SK-N-SH (cell line): ENCODE data around the gene SOWAHA. TPM values are rescaled to one million over a fixed set of nuclear protein-coding genes. Genes with fewer than 3 reads are reported as not detected.

Experiments
- CTCF ChIA-PET: fragments of 300-600, 350-600 bp; formaldehyde crosslinking; extraction: SDS; loops from one replicate; lab custom pipeline; 2021; lab: Yijun Ruan, JAX
- POLR2A ChIA-PET: fragments of 350-600 bp; sonication (Branson Sonifier 250); formaldehyde crosslinking; extraction: SDS; loops from one replicate; lab custom pipeline; 2020; ENCODE audit warnings: antibody characterized with exemption, inconsistent platforms; lab: Yijun Ruan, JAX
- DNase-seq: peaks from one replicate; pipeline ENCODE4 v3.0.0; 2012
- H2AFZ ChIP-seq: fragments of 200-600 bp; sonication (generic); 2 replicates; pipeline ENCODE4 v1.8.1; 2016; ENCODE audit warnings: antibody characterized with exemption, mild to moderate bottlenecking, low read depth
- H3F3A ChIP-seq: fragments of 200-600 bp; sonication (generic); replicated peaks from 2 replicates; pipeline ENCODE3; 2016; ENCODE audit warnings: antibody characterized with exemption, mild to moderate bottlenecking; ENCODE audit not compliant: insufficient read depth
- H3K27ac ChIP-seq, 2 experiments: fragments of 200-500 bp in 1 of 2; fragments of 200-600 bp in 1 of 2; sonication (Bioruptor generic) in 1 of 2; sonication (generic), shearing (Covaris generic) in 1 of 2; 2 replicates each; pipeline versions ENCODE4 v1.5.1 to v1.6.1; 2014 to 2016; ENCODE audit warnings: low read depth in 2 of 2, inconsistent platforms in 1 of 2, low read length in 1 of 2, mild to moderate bottlenecking in 1 of 2, mixed read lengths in 1 of 2
- H3K27me3 ChIP-seq: fragments of 200-600 bp; sonication (generic), shearing (Covaris generic); 2 replicates; pipeline ENCODE4 v1.6.1; 2016; ENCODE audit warnings: mixed run types; ENCODE audit not compliant: insufficient read depth
- H3K36me3 ChIP-seq, 2 experiments: fragments of 200-500 bp in 1 of 2; fragments of 200-600 bp in 1 of 2; sonication (Bioruptor generic) in 1 of 2; sonication (generic) in 1 of 2; replicated peaks in 1 of 2; 2 replicates each; pipeline versions ENCODE3 to v1.5.1; 2014 to 2016; ENCODE audit warnings: low read length in 1 of 2, mild to moderate bottlenecking in 1 of 2; ENCODE audit not compliant: insufficient read depth in 2 of 2, control insufficient read depth in 1 of 2
- H3K4me1 ChIP-seq, 2 experiments: fragments of 200-500 bp in 1 of 2; fragments of 200-600 bp in 1 of 2; sonication (Bioruptor generic) in 1 of 2; sonication (generic), shearing (Covaris generic) in 1 of 2; 2 replicates each; pipeline versions ENCODE4 v1.5.1 to v1.6.1; 2014 to 2016; ENCODE audit warnings: low read depth in 1 of 2, low read length in 1 of 2, mixed run types in 1 of 2; ENCODE audit not compliant: insufficient read depth in 2 of 2, control insufficient read depth in 1 of 2
- H3K4me2 ChIP-seq: fragments of 200-600 bp; sonication (generic), shearing (Covaris generic); 2 replicates; pipeline ENCODE4 v1.6.1; 2017; ENCODE audit warnings: mixed run types
- H3K4me3 ChIP-seq, 2 experiments: fragments of 200-500 bp in 1 of 2; fragments of 200-600 bp in 1 of 2; sonication (Bioruptor generic) in 1 of 2; sonication (generic), shearing (Covaris generic) in 1 of 2; 2 replicates each; pipeline versions ENCODE4 v1.5.1 to v1.8.1; 2014 to 2016; ENCODE audit warnings: low read depth in 2 of 2, inconsistent platforms in 1 of 2, low read length in 1 of 2, mild to moderate bottlenecking in 1 of 2, mixed read lengths in 1 of 2, moderate library complexity in 1 of 2
- H3K79me2 ChIP-seq: fragments of 200-600 bp; sonication (generic); 2 replicates; pipeline ENCODE4 v1.8.1; 2017; ENCODE audit warnings: mild to moderate bottlenecking; ENCODE audit not compliant: insufficient read depth
- H3K9ac ChIP-seq: fragments of 200-600 bp; sonication (generic); 2 replicates; pipeline ENCODE4 v1.6.1; 2017; ENCODE audit warnings: mixed run types
- H3K9me2 ChIP-seq: fragments of 200-600 bp; sonication (generic); 2 replicates; pipeline ENCODE4 v1.6.1; 2017; ENCODE audit warnings: mixed run types
- H3K9me3 ChIP-seq: fragments of 200-600 bp; sonication (generic); 2 replicates; pipeline ENCODE4 v1.6.1; 2017; ENCODE audit warnings: mixed run types, mild to moderate bottlenecking, moderate library complexity
- H4K20me1 ChIP-seq: fragments of 200-600 bp; sonication (generic); 2 replicates; pipeline ENCODE4 v1.6.1; 2017; ENCODE audit warnings: mild to moderate bottlenecking, mixed run types; ENCODE audit not compliant: insufficient read depth
- ELF1 ChIP-seq: IDR thresholded peaks from 2 replicates; pipeline ENCODE4 v1.4.0; 2012
- EP300 ChIP-seq, 2 experiments: IDR thresholded peaks; 2 replicates each; pipeline versions ENCODE4 v1.4.0 to v1.6.1; 2012; ENCODE audit warnings: borderline replicate concordance in 1 of 2, low read depth in 1 of 2, low read length in 1 of 2
- EZH2phosphoT487 ChIP-seq: fragments of 200-600 bp; sonication (generic); IDR thresholded peaks from 2 replicates; pipeline ENCODE4 v1.6.1; 2017; ENCODE audit warnings: low read depth, mixed run types, mild to moderate bottlenecking, antibody characterized with exemption, moderate library complexity, borderline replicate concordance
- FOSL2 ChIP-seq: IDR thresholded peaks from 2 replicates; pipeline ENCODE4 v1.4.0; 2012; ENCODE audit warnings: low read depth, mild to moderate bottlenecking, moderate library complexity, borderline replicate concordance
- GABPA ChIP-seq: IDR thresholded peaks from 2 replicates; pipeline ENCODE4 v1.4.0; 2012; ENCODE audit warnings: low read depth, mild to moderate bottlenecking
- GATA2 ChIP-seq: sonication (generic); formaldehyde crosslinking; IDR thresholded peaks from 2 replicates; pipeline ENCODE4 v1.5.0; 2020; ENCODE audit warnings: mild to moderate bottlenecking, missing genetic modification reagents
- JUND ChIP-seq: IDR thresholded peaks from 2 replicates; pipeline ENCODE4 v1.4.0; 2012
- NFIC ChIP-seq: IDR thresholded peaks from 2 replicates; pipeline ENCODE4 v1.4.0; 2012; ENCODE audit warnings: borderline replicate concordance
- POLR2AphosphoS5 ChIP-seq: IDR thresholded peaks from 2 replicates; pipeline ENCODE4 v1.6.1; 2012; ENCODE audit warnings: low read depth, low read length
- RCOR1 ChIP-seq: fragments of 150-350 bp; IDR thresholded peaks from 2 replicates; pipeline ENCODE4 v1.6.1; 2017; ENCODE audit warnings: antibody characterized with exemption, low read length
- TAF1 ChIP-seq: IDR thresholded peaks from 2 replicates; pipeline ENCODE4 v1.6.1; 2012; ENCODE audit warnings: low read depth, mild to moderate bottlenecking, low read length, moderate library complexity, borderline replicate concordance
- TCF12 ChIP-seq: IDR thresholded peaks from 2 replicates; pipeline ENCODE4 v1.4.0; 2012
- TEAD4 ChIP-seq: IDR thresholded peaks from 2 replicates; pipeline ENCODE4 v1.4.0; 2012; ENCODE audit warnings: mild to moderate bottlenecking, borderline replicate concordance; ENCODE audit not compliant: insufficient read depth
- YY1 ChIP-seq: IDR thresholded peaks from 2 replicates; pipeline ENCODE4 v1.4.0; 2012; ENCODE audit warnings: low read depth, mild to moderate bottlenecking
- WGBS: methylation state at CpG from one replicate; pipeline ENCODE4 v1.1.6; 2017; ENCODE audit warnings: low lambda C conversion rate; 5-methylcytosine and 5-hydroxymethylcytosine counted together
- polyA plus RNA-seq, 3 experiments: library from polyadenylated mRNA; depleted of rRNA; stranded (reverse); fragments of >200 nt; gene quantifications; 2 replicates each; pipeline ENCODE4 v1.2.3, GENCODE V29; 2012
- TF ChIP-seq, protein P1 (sequence below): IDR thresholded peaks from 2 replicates; pipeline ENCODE4; 2012
- TF ChIP-seq, protein P2 (sequence below): fragments of 200-600 bp; sonication (generic); IDR thresholded peaks from 2 replicates; pipeline ENCODE4 v1.6.1; 2017; ENCODE audit warnings: antibody characterized with exemption, mild to moderate bottlenecking, moderate library complexity
- TF ChIP-seq, protein P3 (sequence below): IDR thresholded peaks from 2 replicates; pipeline ENCODE4 v1.4.0; 2012; ENCODE audit warnings: low read depth
- TF ChIP-seq, protein P4 (sequence below): fragments of 150-350 bp; IDR thresholded peaks from 2 replicates; pipeline ENCODE4 v1.6.1; 2017; ENCODE audit warnings: antibody characterized with exemption, low read length, low read depth, borderline replicate concordance
- TF ChIP-seq, protein P5 (sequence below): IDR thresholded peaks from 2 replicates; pipeline ENCODE4 v1.4.0; 2012; ENCODE audit warnings: low read depth, borderline replicate concordance

SOWAHA gene
- polyA plus RNA-seq, 1 of the 3 experiments (the other 2 are of a cell fraction), result 0.30 TPM

DNA sequence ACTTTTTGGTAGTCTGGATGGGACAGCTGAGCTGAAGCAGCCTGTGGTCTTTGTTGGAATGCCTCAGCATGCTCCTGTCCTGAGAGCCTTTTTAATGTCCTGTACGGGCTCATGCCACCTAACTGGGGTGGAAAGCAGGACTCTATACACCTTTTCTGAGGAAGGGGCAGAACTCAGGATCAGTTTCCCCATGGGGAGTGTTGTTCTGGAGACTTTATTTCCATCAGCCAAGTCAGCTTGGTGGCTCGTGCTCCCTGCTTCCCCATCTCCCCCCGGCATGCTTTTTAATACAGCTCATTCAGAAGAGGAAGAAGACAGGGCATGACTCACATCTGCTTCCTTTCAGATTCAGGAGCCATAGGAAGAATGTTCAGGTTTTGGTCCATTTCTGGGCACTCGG is 31.0 kb upstream of the SOWAHA start:
- peak overlapping the region in 1 of 2 experiments; percentile 57; a peak in 2 of 4 replicates for H3K27ac ChIP-seq
- CTCF ChIA-PET, result interaction anchor here (1.3 kb wide), 1 partner anchor 38 kb away, joined by 4 read pairs; no protein-coding TSS in a partner anchor

More for the DNA sequence above, 31.0 kb upstream of the SOWAHA start:
- H3K4me1 ChIP-seq, result peaks cover 5 to 18% of the 10 kb centered on the region in 2 experiments; a peak in 2 of 4 replicates
- H3K79me2 ChIP-seq, result no peaks in the 10 kb centered on the region; the same call in 1 of the 2 replicates
- TF ChIP-seq FOSL2 (peak; percentile 91), YY1 (peak; percentile 24; the same call in 1 of the 2 replicates), POLR2AphosphoS5 (peak; percentile 56; the same call in 1 of the 2 replicates), RCOR1 (no peak), GABPA (peak; percentile 63), EZH2phosphoT487 (no peak), JUND (peak; percentile 78), NFIC (no peak), GATA2 (no peak), ELF1 (peak; percentile 18; the same call in 1 of the 2 replicates), EP300 (IDR thresholded peaks at IDR 0.05; ENCODE audit: borderline replicate concordance in 1 of 2, low read depth in 1 of 2, low read length in 1 of 2) (peak in 1 of 2 experiments; percentile 53; a peak in 1 of 4 replicates), TCF12 (peak; percentile 54; the same call in 1 of the 2 replicates), TEAD4 (peak; percentile 46; the same call in 1 of the 2 replicates), TAF1 (peak; percentile 28; the same call in 1 of the 2 replicates)
- TF ChIP-seq, protein P1, sequence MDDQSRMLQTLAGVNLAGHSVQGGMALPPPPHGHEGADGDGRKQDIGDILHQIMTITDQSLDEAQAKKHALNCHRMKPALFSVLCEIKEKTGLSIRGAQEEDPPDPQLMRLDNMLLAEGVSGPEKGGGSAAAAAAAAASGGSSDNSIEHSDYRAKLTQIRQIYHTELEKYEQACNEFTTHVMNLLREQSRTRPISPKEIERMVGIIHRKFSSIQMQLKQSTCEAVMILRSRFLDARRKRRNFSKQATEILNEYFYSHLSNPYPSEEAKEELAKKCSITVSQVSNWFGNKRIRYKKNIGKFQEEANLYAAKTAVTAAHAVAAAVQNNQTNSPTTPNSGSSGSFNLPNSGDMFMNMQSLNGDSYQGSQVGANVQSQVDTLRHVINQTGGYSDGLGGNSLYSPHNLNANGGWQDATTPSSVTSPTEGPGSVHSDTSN, result 0 out of 2 replicates have a peak, but pooled peaks have one; percentile 19
- TF ChIP-seq, protein P2, sequence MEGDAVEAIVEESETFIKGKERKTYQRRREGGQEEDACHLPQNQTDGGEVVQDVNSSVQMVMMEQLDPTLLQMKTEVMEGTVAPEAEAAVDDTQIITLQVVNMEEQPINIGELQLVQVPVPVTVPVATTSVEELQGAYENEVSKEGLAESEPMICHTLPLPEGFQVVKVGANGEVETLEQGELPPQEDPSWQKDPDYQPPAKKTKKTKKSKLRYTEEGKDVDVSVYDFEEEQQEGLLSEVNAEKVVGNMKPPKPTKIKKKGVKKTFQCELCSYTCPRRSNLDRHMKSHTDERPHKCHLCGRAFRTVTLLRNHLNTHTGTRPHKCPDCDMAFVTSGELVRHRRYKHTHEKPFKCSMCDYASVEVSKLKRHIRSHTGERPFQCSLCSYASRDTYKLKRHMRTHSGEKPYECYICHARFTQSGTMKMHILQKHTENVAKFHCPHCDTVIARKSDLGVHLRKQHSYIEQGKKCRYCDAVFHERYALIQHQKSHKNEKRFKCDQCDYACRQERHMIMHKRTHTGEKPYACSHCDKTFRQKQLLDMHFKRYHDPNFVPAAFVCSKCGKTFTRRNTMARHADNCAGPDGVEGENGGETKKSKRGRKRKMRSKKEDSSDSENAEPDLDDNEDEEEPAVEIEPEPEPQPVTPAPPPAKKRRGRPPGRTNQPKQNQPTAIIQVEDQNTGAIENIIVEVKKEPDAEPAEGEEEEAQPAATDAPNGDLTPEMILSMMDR, result no peak
- TF ChIP-seq, protein P3, sequence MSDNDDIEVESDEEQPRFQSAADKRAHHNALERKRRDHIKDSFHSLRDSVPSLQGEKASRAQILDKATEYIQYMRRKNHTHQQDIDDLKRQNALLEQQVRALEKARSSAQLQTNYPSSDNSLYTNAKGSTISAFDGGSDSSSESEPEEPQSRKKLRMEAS, result peak; percentile 88
- TF ChIP-seq, protein P4, sequence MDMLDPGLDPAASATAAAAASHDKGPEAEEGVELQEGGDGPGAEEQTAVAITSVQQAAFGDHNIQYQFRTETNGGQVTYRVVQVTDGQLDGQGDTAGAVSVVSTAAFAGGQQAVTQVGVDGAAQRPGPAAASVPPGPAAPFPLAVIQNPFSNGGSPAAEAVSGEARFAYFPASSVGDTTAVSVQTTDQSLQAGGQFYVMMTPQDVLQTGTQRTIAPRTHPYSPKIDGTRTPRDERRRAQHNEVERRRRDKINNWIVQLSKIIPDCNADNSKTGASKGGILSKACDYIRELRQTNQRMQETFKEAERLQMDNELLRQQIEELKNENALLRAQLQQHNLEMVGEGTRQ, result no peak
- TF ChIP-seq, protein P5, sequence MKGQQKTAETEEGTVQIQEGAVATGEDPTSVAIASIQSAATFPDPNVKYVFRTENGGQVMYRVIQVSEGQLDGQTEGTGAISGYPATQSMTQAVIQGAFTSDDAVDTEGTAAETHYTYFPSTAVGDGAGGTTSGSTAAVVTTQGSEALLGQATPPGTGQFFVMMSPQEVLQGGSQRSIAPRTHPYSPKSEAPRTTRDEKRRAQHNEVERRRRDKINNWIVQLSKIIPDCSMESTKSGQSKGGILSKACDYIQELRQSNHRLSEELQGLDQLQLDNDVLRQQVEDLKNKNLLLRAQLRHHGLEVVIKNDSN, result no peak
- H3K27me3 ChIP-seq, result no peaks in the 10 kb centered on the region
- no peak for DNase-seq
- H2AFZ ChIP-seq, result peak overlapping the region; percentile 95
- H3K9ac ChIP-seq, result peak overlapping the region; percentile 36; the same call in 1 of the 2 replicates
- H3K36me3 ChIP-seq, result no peaks in the 10 kb centered on the region
- peaks cover 8% of the 10 kb centered on the region for H3F3A ChIP-seq
- H3K9me2 ChIP-seq, result no peaks in the 10 kb centered on the region
- POLR2A ChIA-PET, result no interaction called here
- peak overlapping the region; percentile 29 for H3K4me2 ChIP-seq
- no peak overlapping the region for H3K4me3 ChIP-seq
- WGBS, result 38% methylated on average over 4 of the region's 4 CpGs
- H3K9me3 ChIP-seq, result no peaks in the 10 kb centered on the region
- H4K20me1 ChIP-seq, result no peaks in the 10 kb centered on the region
